GM06990 (cell line): ENCODE results near the gene ARHGEF18.
"Not testable (repeated sequence)": the region's sequence is repeated elsewhere in the genome, so short reads cannot be mapped to it uniquely, and the experiment has no call there.

Experiments used
- DNase-seq: peaks from one replicate; pipeline ENCODE4 v3.0.0-alpha.2; 2011; ENCODE audit not compliant: insufficient read length; ENCODE audit errors: extremely low read depth
- H3K27me3 ChIP-seq: replicated peaks from 2 replicates; pipeline ENCODE4 v1.6.0; 2011; ENCODE audit warnings: low read length; ENCODE audit not compliant: control insufficient read depth, insufficient read depth
- H3K36me3 ChIP-seq: 2 replicates; pipeline ENCODE4 v1.5.1; 2011; ENCODE audit warnings: low read length; ENCODE audit not compliant: control insufficient read depth, insufficient read depth
- H3K4me3 ChIP-seq: replicated peaks from 2 replicates; pipeline ENCODE4 v1.5.1; 2011; ENCODE audit warnings: low read depth, mild to moderate bottlenecking, control low read depth, low read length
- TF ChIP-seq, protein P1 (sequence below): IDR thresholded peaks from 2 replicates; pipeline ENCODE4 v1.5.1; 2011; ENCODE audit warnings: low read length, control low read depth, mild to moderate bottlenecking, inconsistent platforms; ENCODE audit not compliant: insufficient read depth, poor library complexity, severe bottlenecking

Gene ARHGEF18

DNA sequence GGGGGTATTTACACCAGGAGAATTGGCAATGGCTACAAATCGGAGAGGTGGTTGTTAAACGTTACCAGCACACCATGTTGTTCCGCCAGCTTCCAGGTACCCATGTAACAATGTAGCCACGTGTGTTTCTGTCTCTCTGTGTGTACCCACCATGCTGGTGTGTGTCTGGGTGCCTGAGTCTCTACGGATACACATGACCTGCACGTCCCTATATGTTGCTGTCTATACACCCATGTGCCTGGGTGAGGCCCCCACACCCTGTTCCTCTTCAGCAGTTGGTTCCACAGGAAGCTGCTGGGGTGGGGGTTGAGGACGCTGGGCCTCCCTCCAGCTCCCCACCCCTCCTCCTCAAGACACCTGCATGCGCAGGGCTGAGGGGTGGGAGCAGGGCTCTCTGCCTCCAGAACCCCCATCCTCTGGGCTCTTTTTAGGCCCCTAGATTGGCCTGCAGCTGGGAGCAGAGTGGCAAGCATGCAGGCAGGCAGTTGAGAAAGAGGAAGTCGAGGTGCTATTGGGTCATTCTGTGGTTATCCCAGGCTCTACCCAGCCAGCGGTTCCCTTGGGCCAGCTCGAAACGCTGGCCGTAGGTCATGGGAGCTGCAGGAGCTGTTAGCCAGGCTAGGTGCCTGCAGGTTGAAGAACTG is at the start of gene ARHGEF18:
Gene ARHGEF18 (plus strand): TSS at position 351 of the 644 bp plus-strand sequence. CDS start 13,954 bp downstream, outside the sequence.
- peak; percentile 88 for DNase-seq
- Histone ChIP-seq H3K4me3 (peak within 1 kb of the TSS; percentile 51), H3K27me3 (no peaks in the 10 kb centered on the region), H3K36me3 (no peaks in the 10 kb centered on the region)
- TF ChIP-seq, protein P1, sequence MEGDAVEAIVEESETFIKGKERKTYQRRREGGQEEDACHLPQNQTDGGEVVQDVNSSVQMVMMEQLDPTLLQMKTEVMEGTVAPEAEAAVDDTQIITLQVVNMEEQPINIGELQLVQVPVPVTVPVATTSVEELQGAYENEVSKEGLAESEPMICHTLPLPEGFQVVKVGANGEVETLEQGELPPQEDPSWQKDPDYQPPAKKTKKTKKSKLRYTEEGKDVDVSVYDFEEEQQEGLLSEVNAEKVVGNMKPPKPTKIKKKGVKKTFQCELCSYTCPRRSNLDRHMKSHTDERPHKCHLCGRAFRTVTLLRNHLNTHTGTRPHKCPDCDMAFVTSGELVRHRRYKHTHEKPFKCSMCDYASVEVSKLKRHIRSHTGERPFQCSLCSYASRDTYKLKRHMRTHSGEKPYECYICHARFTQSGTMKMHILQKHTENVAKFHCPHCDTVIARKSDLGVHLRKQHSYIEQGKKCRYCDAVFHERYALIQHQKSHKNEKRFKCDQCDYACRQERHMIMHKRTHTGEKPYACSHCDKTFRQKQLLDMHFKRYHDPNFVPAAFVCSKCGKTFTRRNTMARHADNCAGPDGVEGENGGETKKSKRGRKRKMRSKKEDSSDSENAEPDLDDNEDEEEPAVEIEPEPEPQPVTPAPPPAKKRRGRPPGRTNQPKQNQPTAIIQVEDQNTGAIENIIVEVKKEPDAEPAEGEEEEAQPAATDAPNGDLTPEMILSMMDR: no peak

DNA sequence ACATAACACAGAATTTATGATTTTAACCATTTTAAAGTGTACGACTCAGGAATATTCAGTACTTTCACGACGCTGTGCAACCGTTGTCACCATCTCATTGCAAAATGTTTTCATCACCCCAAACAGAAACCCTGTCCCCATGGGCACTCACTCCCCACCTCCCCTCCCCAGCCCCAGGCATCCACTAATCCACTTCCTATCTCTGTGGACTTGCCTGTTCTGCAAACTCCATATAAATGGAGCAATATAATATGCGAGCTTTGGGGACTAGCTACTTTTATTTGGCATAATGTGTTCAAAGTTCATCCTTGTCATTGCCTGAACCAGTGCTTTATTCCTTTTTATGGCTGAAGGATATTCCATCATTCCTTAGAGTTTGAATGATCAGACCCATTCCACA is 47.2 kb upstream of the ARHGEF18 start:
- TF ChIP-seq, protein P1: no peak
- Histone ChIP-seq H3K27me3 (no peaks in the 10 kb centered on the region), H3K36me3 (no peaks in the 10 kb centered on the region), H3K4me3 (no peak overlapping the region)
- no peak for DNase-seq

DNA sequence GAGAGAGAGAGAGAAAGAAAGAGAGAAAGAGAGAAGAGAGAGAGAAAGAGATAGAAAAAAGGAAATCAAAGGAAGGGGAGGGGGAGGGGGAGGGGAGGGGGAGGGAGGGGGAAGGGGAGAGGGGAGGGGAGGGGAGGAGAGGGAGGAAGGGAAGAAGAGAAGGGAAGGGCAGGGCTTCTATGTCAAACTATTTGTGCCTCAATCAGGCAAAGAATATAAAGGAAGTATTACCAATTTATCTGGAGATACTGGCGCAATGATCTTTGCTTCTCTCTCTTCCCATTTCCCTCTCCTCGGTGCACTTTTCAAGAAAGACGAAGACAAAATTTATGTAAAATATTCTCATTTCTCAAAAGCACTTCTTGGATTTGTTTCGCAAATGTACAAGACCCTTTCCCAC is 45.3 kb upstream of the ARHGEF18 start:
- Histone ChIP-seq H3K4me3 (no peak overlapping the region), H3K36me3 (no peaks in the 10 kb centered on the region), H3K27me3 (no peaks in the 10 kb centered on the region)
- TF ChIP-seq, protein P1: no peak
- DNase-seq: no peak

DNA sequence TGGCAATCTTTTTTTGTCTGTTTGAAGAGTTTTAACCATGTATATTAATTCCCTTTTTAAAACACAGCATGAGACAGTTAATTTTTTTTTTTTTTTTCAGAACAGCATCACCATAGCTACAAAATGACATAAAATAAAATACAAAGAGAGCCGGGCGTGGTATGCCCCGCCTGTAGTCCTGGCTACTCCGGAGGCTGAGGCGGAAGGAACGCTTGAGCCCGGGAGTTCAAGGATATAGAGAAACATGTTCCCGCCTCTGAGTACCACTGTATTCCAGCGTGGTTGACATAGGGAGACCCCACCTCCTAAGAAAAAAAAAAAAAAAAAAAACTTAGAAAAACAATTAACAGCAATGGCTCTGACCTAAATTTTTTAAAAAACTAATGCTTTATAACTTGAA is 44.5 kb upstream of the ARHGEF18 start:
- Histone ChIP-seq H3K36me3 (no peaks in the 10 kb centered on the region), H3K27me3 (no peaks in the 10 kb centered on the region), H3K4me3 (no peak overlapping the region)
- DNase-seq: no peak
- TF ChIP-seq, protein P1: no peak

DNA sequence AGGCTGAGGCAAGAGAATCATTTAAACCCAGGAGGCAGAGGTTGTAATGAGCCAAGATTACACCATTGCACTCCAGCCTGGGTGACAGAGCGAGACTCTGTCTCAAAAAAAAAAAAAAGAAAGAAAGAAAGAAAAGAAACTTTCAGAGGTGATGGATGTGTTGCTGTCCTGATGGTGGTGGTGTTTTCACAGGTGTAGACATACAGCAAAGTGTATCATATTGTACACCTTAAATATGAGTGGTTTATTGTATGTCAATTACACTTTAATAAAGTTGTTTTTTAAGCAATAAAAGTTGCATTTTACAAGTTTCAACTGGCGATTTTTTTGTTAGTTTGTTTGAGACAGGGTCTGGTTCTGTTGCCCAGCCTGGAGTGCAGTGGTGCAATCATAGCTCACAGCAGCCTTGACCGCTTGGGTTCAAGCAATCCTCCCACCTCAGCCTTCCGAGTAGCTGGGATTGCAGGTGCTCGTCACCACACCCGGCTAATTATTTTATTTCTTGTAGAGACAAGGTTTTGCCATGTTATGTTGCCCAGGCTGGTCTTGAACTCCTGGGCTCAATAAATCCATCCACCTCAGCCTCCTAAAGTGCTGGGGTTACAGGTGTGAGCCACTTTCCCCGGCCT is 41.0 kb upstream of the ARHGEF18 start:
- Histone ChIP-seq H3K36me3 (no peaks in the 10 kb centered on the region), H3K4me3 (no peak overlapping the region), H3K27me3 (no peaks in the 10 kb centered on the region)
- TF ChIP-seq, protein P1: no peak
- no peak for DNase-seq

DNA sequence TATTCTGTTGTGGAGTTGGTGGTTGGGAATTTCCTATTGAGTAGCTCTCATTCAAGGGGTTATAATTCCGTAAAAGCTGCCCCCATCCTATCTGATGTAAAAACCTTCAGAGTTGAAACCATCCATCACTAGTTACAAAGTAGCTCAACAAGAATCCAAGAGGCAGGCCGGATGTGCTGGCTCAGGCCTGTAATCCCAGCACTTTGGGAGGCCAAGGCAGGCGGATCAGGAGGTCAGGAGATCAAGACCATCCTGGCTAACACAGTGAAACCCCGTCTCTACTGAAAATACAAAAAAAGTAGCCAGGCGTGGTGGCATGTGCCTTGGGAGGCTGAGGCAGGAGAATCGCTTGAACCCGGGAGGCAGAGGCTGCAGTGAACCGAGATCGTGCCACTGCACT is 40.4 kb upstream of the ARHGEF18 start:
- H3K4me3 ChIP-seq, H3K27me3 ChIP-seq, H3K36me3 ChIP-seq, DNase-seq: not testable (repeated sequence)
